Pulmonary artery endothelial cell (primary cell): ENCODE results near the gene PKNOX2. TPM values are rescaled to one million over a fixed set of nuclear protein-coding genes. Genes with fewer than 3 reads are reported as not detected.

Experiments
- DNase-seq: peaks from one replicate; pipeline ENCODE4 v3.0.0-alpha.2; 2011; ENCODE audit warnings: low read depth, low spot score
- total RNA-seq: library from RNA; depleted of rRNA; stranded (reverse); fragments of >200 nt; gene quantifications from 2 replicates; pipeline ENCODE4 v1.2.3, GENCODE V29; 2014

The PKNOX2 gene
- total RNA-seq, 1 donor from 2014 or later = not detected

DNA sequence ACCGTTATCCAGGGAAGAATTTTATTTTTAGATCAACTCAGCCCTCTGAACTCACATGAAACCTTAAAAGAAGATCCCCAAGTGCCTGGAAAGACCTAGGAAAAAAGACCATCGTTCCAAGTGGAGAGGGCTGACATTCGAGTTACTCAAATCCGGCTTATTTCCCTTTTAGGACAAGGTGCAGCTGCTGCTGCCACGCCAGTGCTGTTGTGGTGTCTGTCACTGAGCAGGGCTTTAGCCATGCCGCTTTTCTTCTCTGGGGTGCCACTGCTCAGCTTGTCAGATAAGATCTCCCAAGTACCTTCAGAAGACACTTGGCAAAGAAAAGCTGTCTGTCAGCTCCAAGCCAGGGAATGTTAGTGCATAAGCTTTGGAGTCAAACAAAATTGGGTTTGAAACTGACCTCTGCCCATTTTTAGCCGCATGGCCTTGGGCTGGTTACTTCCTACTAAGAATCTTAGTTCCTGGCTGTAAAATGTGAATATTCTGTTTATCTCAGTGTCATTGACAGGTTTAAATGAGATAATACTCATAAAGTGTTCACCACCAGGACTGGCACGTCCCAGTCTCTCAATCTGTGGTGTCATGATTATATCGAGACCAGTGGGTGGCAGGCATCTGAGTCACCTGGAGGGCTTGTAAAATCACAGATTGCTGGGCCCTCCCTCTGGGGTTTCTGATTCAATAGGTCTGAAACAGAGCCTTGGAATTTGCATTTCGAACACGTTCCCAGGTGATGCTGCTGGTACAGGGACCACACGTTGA lies 117.5 kb downstream of the PKNOX2 start:
- DNase-seq = no peak

DNA sequence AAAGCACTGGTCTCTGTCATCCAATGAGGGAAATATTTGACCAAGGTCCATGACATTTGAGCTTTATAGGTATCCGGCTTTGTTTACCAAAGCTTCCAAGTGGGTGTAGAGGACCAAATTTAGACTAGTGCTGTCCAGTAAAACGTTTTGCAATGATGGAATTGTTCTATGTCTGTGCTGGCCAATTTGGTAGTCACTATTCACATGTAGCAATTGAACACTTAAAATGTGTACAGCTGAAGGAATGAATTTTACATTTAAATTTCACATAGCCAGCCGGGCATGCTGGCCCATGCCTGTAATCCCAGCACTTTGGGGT lies 118.0 kb downstream of the PKNOX2 start:
- no peak for DNase-seq

DNA sequence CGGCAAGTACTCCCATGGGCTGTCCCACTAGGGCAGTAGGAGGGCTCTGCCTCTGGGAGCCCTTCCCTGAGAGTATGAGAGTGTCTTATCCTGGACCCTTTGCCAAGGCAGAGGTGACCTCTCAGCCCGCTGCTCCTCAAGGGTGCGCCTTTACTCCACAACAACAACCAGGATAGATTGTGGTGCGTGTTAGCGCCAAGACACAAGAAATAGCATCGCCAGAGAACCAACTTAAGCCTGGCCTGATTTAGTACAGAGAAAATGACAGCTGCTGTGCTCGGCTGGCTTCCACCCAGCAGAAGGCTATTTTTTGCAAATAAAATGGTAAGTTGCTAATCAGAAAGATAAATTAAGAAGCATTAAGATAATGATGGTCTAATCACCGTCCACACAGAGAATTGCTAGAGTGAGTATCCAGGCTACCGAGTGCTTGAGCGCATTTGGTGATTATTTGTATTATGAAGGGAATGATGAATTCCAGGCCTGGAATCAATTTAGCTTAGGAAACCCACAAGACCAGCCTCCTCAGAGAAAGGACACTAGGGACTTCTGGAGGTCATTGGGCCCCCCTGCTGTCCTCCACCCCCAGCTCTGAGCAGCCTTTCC lies 119.8 kb downstream of the PKNOX2 start:
- DNase-seq = no peak

DNA sequence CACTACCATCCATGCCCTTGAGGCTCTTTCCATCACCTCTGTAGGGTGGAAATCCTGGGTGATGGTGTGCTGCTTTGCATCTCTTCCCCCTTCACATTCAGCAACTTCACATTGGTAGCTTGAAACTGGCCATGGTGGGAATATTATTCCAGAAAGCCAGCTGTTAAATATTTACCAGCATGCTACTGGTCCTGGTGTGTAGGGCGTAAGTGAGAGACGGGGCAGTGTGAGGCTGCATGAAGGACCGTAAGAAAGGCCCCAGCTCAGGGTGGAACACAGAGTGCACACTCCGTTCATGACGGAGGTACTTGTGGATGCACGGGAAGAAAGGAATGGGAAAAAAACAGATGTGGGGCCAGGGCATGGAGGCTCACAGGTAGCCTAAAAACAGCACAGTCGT lies 121.3 kb downstream of the PKNOX2 start:
- DNase-seq = no peak

DNA sequence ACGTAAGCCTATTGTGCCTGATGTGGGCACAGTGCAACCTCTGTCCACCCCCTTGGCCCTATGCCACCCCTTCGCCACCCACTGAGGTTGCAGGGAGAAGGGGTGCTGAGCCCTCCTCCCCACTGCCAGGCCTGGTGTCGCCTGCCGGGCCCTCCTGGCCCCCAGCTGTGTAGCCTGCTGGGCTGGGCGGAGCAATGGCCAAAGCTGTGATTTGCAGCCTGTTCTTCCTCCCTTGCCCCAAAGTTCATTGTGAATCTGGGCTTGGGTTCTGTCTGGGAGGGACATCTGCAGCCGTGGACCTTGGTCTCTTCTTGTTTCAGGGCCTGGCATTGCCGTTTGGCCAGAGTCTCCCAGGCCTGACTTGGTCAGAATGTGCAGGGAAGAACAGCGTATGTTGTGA lies 121.9 kb downstream of the PKNOX2 start:
- no peak for DNase-seq

DNA sequence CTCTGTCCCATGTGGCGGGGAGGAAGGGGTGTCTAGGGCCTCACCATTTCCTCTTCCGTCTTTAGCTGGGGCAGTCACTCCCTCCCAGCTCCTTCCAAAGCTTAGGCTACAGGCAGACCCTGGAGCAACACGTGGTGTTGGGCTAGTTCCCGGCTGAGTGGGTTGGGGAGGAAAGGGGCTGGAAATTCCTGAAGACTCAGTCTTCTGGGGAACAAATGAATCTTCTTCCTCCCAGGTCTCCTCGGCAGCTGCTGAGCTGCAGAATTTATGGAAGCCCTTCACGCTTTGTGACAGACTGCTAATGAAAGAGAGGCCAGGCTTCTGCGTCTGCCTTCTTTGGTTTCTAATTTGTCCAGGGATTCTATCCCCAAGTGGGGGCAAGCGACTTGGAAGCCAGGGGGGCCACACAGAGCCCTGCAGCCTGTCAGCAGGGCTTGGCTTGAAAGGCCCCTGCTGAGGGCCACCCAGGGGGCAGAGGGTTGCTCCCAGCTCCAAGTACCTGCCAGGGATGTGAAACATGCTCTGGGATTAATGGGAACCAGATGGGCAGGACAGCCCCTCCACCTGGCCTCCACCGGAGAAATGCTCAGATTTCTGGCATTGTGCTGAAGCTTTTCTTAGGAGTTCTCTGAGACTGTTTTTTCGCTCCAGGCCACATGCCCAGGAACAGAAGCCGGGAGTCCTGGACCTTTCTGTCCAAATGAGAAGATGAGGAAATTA lies 123.1 kb downstream of the PKNOX2 start:
- DNase-seq = no peak

DNA sequence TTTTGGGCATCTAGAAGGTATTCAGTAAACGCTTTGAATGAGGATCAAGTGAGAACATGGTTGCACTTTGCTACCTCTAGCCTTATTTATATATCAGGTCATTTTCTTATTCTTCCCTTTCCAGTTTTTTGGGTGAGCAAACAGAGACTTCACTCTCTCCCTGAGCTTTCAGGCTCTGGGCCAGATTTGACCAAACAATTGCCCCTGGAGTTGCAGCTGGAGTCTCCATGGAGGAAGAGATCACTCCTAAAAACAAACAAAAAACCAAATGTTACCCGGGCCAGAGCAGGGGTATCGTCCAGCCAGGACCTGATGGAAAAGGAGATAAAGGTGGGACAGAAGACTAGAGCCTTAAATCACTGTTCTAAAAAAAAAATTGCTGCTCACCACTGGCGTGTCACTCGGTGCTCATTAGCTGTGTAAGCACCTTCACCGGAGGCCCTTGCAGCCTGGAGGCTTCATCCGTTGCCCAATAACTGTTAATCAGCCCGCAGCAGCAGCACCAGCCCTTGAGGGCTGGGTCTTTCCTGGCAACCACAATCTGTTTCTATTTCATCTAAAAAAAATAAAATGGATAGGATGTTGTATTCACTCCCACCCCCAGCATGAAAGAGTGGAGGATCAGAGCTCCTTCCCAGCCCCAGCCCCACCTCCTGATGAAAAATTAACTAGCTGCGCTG lies 125.0 kb downstream of the PKNOX2 start:
- DNase-seq = no peak

DNA sequence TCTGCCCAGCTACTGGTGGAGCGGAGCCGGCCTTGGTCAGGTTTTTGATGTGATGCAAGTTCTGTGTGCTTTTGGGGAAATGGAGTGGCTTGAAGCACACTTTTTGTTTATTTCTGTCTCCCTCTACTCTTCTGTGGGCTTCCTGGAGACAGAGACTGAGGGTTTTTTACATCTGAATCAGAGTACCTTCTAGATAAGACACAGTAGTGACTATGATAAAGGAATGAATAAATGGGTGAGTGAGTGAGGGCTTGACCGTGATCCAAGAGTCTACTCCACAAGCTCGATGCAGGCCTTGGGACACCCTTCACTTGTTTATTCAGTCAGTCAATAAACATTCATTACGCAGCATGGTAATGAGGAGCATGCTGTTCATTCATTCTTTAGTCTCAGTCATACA lies 125.7 kb downstream of the PKNOX2 start:
- DNase-seq = no peak

DNA sequence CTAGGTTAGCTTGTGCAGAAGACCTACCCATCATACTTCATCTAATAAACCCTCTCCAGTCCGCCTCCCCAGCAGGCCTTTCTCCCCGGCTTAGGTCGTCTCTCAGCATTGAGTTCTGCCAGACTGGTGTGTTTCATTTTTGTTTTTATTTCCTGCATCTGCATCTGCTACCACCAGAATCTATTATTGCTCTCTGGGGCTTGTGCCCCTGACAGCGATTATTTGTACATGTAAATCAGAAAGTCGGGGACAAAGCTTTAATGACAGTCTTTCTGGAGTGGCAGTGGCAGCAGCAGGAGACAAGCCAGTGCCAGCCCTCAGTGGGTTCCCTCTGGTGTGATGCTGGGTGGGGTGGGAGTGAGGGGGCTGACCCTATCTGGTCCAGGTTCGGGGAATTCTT lies 127.5 kb downstream of the PKNOX2 start:
- DNase-seq = no peak

DNA sequence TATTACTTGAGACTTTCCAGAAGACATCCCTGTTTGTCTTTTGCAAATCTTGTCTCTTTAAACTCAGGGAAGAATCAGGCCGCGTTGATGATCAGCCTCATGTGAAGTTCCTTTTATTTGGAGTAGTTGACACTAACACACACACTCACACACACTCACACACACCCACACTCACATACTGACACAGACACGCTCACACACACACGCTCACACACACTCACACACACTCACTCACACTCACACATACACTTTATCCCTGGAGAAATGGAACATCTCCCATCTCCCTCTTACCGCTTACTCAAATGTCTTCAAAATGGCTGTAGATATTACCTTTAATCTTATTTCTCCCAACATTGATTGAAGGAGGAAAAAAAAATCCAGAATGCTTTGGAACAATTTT lies 129.0 kb downstream of the PKNOX2 start:
- DNase-seq = no peak

DNA sequence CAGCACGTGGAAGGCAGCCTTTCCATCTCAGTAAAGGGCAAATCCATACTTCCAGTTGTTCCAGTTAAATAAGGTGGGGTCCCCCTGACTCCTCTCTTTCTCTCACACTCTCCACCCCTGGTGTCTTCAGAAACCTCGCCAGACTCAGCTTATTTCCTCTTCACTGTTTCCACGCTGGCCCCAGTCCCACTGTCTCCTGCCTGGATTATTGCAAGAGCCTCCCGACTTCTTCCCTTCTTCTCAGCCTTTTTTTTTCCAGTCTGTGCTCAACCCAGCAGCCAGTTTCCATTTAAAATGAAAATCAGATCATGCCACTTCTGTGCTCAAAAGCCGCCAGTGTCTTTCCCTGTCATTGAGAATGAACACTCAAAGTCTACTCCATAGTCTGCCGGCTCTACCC lies 131.4 kb downstream of the PKNOX2 start:
- DNase-seq = no peak

DNA sequence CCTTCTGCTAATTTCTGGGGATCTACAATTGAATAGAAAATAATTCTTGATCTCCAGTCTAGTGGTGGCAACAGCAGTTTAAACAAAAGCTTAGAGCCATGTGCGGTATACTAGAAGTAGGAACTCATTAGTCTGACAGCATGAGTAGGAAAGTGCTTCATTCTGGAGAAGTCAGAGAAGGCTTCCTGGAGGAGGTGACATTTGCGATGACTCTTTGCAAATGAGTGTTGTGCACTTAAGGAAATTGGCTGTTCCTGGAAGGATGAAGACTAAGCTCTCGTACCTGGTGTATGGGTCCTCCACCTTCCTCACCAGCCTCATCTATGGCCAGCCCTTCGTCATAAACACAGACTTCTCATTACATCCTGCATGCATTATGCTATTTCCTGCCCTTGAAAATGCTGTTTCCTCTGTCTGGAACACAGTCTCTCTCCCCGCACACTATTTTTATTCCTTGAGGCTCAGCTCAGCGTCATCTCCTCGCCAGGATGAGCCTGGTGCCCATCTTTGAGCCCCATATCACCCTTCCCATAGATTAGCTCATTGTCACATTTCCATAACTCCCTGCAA lies 132.9 kb downstream of the PKNOX2 start:
- DNase-seq = peak; percentile 45

DNA sequence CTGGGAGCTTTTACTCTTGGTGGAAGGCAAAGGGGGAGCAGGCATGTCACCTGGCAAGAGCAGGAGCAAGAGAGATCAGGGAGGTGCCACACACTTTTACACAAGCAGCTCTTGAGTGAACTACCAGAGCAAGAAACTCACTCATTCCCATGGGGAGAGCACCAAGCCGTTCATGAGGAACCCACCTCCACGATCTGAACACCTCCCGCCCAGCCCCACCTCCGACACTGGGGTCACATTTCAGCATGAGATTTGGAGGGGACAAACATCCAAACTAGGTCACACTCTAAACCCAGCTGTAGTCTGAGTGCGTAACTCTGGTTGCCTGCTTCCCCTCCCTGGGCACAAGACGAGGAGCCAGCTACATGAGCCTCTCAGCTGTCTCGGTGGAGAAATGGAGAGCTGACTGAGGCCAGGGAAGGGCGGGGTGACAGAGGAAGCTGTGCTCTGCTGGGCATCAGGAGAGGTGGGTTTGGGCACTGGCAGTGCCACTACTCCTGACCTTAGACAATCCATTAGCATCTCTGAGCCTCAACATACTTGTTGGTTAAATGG lies 134.6 kb downstream of the PKNOX2 start:
- no peak for DNase-seq

DNA sequence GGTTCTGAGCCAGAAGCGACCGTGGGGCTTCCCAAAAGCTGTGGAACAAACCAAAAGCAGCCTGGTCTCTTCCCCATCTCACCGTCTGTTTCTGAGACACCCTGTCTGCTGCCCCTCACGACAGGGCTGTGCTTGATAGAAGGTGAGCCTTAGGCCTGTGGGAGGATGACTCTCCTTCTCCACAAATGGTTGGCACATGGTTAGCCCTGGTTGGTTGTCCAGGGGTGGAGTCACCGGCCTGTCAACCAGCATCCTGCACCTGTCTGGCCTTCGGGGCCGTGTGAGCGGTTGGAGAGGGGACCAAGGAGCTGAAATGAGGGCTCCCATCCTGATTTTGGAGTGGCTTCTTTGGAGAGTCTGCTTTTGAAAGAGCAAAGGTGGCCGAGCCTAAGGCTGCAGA lies 135.3 kb downstream of the PKNOX2 start:
- DNase-seq = no peak

DNA sequence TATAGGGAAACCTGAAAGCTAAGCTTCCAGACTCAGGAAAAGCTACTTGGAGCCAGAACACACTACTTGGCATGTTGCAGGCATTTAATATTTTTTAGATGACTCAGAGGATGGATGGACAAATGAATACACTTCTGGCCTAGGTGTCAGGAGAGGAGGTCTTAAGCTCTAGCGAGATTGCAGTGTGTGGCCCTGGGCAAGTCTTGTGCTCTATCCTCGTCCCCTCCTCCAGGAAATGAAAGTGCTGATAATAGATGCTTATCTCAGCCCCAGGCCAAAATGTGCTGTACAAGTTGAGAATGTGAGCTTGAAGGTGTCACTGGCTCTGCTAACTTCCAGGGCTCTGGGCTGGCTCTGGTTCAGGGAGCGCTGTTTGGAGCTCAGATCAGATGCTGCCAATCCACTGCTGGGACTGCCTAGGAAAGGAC lies 136.3 kb downstream of the PKNOX2 start:
- DNase-seq = peak; percentile 67

DNA sequence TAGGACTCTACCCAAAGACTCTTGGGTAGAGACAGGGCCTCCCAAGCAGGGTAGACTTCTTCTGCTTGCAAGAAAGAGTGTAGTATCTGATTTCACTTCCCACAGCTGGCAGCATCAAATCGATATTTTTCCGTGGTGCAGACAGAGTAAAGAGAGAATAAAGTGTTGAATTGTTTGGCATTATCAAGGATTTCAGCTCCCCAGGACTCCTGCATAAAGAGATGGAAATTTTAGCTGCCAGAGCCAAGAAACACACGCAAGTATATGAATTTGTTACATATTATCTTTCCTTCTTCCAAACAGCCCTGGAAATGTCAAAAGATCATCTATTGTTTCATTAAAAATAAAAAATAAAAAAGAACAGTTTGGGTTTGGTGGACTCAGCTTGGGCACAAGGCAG lies 136.8 kb downstream of the PKNOX2 start:
- DNase-seq = no peak

DNA sequence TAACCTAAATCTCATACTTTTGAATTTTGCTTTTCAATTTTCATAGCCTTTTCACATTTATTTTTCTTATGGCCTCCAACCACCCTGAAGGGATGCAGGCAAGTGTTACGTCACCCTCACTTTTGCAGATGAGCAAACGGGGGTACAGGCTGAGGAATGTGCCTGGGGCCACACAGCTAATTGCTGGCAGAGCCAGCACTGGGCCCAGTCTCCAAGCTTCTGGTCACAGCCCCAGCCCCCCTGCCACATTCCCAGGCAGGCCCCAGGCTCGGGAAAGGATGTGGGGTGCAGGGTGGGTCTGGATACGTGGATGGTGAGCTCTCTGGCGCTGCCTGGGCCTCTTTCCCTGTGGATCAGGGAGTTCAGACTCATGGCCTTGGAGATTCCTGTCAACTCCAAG lies 138.6 kb downstream of the PKNOX2 start:
- no peak for DNase-seq

DNA sequence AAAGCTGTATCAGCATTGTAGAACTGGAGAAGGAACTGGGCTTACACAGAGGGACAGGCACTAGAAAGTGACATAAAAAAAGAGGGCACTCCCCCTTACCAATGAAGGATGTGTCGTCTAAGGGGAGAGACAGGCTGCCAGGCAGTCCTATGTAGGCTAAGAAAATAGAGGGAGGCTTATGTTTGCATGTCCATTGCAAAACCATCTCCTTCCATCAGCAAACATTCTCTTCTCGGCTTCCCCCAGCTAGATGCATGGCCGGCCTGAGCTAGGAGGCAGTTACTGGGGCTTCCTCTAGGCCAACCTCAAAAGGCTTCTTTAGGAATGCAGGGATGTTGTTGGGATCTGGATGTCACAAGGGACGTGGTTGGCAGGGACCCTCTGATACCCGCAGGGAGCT lies 139.1 kb downstream of the PKNOX2 start:
- DNase-seq = no peak

DNA sequence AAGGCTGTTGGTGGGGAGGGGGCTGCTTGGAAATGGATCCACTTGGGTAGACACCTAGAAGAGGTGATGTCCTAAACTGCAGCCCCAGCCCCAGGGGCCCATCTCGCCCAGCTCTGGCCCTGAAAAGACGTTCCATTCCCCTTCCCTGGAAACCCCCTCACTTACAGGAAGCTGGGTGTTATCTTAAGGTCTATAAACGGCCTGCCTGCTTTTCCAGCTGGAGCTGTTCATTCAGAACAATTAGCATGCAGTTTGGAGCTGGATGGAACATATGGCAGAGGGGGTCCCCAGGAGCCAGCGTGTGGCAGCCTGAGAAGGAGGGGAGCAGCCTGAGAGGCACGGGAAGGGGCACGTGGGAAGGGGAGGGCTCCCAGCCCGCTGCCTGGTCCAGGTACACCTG lies 139.6 kb downstream of the PKNOX2 start:
- no peak for DNase-seq

DNA sequence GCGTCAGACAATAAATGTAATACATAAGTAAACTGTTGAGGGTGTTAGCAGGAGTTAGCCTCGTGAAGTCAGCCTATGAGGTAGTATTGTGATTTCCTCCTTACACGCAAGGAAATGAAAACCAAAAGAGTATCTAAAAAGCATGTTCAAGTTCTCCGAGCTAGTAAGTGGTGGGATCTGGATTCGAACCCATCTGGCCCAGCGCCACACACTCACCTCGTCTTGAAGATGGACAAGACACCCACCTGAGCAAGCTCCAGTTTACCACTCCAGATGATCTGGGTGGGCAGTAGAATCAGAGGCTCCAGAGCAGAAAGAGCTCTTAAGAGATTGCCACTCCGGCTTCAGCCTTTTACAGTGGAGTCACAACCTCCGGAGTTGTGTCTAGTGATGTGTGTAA lies 140.3 kb downstream of the PKNOX2 start:
- no peak for DNase-seq

DNA sequence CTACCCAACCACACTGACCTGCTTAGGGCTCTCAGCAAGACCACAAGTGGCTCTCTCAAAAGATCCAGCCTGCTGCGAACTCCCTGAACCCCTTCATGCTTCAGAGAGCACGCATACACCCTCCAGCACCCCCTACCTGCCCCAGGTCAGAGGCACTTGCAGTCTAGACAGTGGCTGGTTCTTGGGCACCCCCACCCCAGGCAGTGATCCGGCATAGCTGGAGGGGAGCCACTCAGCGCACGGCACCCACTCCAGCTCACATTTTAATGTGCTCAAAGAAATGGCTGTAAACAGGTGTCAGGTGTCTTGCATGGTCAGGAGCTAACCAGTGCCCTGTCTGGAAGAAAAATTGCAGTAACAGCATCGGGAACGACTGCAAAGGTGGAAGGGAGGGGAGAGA lies 140.8 kb downstream of the PKNOX2 start:
- DNase-seq = no peak

DNA sequence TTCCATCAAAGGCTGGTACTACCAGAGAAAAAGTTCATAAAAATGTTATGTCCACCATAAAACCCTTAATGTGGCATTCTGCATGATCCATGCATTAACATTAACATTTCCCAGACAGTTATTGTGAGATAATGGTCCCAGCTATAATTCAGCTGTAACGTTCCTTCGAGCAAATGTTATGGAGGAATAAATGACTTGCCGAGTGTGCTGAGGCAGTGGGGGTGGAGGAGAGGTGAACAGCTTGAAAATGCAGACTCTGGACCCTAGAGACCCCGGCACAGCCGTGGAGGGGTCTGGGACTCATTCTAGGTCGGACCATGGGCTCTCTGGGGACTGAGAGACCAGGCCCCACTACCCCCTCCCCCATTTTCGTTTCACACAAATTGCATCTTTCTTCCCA lies 141.9 kb downstream of the PKNOX2 start:
- no peak for DNase-seq
